Activated CD4-positive, alpha-beta T cell treated with anti-CD3 and anti-CD28 coated beads for 36 hours (primary cell): ENCODE results near the gene PDP2. TPM values are rescaled to one million over a fixed set of nuclear protein-coding genes. Genes with fewer than 3 reads are reported as not detected.
"Not testable (repeated sequence)": the region's sequence is repeated elsewhere in the genome, so short reads cannot be mapped to it uniquely, and the experiment has no call there.

Experiments
- ATAC-seq: fragments of 200-7000 bp; cut with Tn5 transposase; one replicate; pipeline ENCODE4 v1.10.0; 2021; ENCODE audit warnings: mild to moderate bottlenecking, moderate library complexity
- CTCF ChIA-PET: fragments of 350-600 bp; sonication (Branson Sonifier 250); formaldehyde crosslinking; loops from one replicate; lab custom pipeline; 2021; ENCODE audit warnings: antibody characterized with exemption; lab: Charles Lee
- POLR2A ChIA-PET: fragments of 350-600 bp; sonication (Branson Sonifier 250); formaldehyde crosslinking; loops from one replicate; lab custom pipeline; 2021; ENCODE audit warnings: antibody characterized with exemption, inconsistent platforms; lab: Charles Lee
- DNase-seq: peaks from one replicate; pipeline ENCODE4 v3.0.0-alpha.2; 2020
- H3K27ac Mint-ChIP-seq: one replicate; pipeline ENCODE4 v1.8.0; 2021; ENCODE audit warnings: mixed read lengths
- H3K27me3 Mint-ChIP-seq: one replicate; pipeline ENCODE4 v1.8.0; 2021; ENCODE audit warnings: mixed read lengths
- H3K36me3 Mint-ChIP-seq: one replicate; pipeline ENCODE4 v1.8.0; 2021; ENCODE audit warnings: low read depth, mixed read lengths
- H3K4me1 Mint-ChIP-seq: one replicate; pipeline ENCODE4 v1.8.0; 2021; ENCODE audit warnings: mixed read lengths
- H3K4me3 Mint-ChIP-seq: one replicate; pipeline ENCODE4 v1.8.0; 2021; ENCODE audit warnings: mild to moderate bottlenecking, moderate library complexity, mixed read lengths
- H3K9me3 Mint-ChIP-seq: one replicate; pipeline ENCODE4 v1.8.0; 2021; ENCODE audit warnings: low read depth, mixed read lengths
- intact Hi-C, 2 experiments: fragments of 100-400 bp; cut with DNase I in 1 of 2; cut with micrococcal nuclease in 1 of 2; formaldehyde crosslinking; loops; one replicate each; pipeline versions ENCODE4 v1.14.2 to v1.15.1; 2022 to 2024; cut with DNase I, micrococcal nuclease
- total RNA-seq, 2 experiments: library from RNA; stranded (reverse); gene quantifications; one replicate each; pipeline ENCODE4 v1.2.3, GENCODE V29; 2021

The PDP2 gene
- total RNA-seq, 2 experiments from 2014 or later: 27.8 to 36.6 TPM

DNA sequence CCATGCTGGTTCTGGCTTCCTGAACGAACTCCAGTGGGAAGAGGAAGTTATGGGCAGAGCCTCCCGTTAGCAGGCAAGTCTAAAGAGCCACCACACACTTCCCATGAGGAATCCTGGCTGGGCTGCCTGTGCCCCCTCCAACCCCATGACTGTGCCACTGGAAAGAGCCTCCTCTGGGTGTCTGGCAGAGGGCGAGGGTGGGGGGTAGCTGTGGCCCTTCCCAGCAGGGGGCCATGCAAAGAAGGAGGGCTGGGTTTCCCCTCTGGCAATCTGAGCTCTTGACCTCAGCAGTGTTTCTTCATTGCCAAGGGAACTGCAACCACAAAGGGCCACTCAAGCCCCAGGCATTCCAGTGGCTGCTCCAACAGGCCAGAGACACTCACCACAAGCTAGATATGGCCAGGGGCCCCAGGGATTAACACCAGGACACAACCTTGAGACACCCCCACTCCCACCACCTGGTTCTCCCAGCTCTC is 46.7 kb downstream of the PDP2 start:
- DNase-seq (no peak), ATAC-seq (no peak)
- peaks cover 27% of the 10 kb centered on the region for H3K27me3 Mint-ChIP-seq
- no peaks in the 10 kb centered on the region for H3K9me3 Mint-ChIP-seq
- H3K27ac Mint-ChIP-seq: no peak overlapping the region
- no peak overlapping the region for H3K4me3 Mint-ChIP-seq
- intact Hi-C loops: loop anchor here in 1 of 2 experiments (5.0 kb wide), 1 partner anchor 320 kb away; no protein-coding TSS in a partner anchor
- peaks cover 8% of the 10 kb centered on the region for H3K36me3 Mint-ChIP-seq
- H3K4me1 Mint-ChIP-seq: peaks cover 11% of the 10 kb centered on the region
- POLR2A ChIA-PET: interaction anchor here (1.4 kb wide), 1 partner anchor 28 kb away, joined by 3 read pairs; no protein-coding TSS in a partner anchor
- CTCF ChIA-PET: interaction anchor here (0.7 to 3.1 kb wide), 2 partner anchors 32 to 276 kb away, joined by 5 to 19 read pairs; no protein-coding TSS in a partner anchor

DNA sequence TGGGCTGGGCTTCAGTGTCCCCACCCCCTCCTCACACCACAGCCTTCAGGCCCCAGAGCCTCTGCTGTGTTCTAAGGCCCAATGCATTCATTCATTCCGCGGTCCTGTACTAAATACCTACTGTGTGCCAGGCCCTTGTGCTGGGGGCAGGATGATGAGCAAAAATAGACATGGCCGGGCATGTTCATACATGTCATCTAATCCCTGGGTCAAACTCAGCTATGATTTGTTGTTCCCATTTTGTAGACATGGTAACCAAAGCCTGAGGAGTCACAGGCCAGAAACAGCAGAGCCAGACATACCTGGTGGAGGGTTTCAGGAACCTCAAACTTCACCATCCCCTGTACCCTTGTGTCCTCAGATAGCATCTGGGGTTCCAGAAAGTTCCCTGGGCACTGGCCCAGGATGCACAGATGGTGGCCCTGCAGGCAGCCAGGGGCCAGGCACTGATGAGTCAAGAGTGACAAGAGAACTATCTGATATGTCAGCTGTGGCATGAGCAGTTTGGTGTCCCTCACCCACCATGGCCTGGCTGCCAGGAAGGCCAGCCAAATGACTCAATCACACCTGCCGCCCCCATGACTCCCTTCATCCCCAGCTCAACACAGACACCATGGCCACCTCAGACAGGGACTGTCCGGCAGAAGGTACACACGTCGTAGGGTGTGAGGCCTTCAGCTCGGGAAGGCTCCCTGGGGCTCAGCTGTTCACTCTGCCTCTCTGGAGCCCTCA is 47.8 kb downstream of the PDP2 start:
- ChIA-PET CTCF (interaction anchor here (0.6 to 3.1 kb wide), 11 partner anchors 13 to 119 kb away, joined by 3 to 19 read pairs (median 4); no protein-coding TSS in a partner anchor), POLR2A (interaction anchor here (1.4 kb wide), 1 partner anchor 30 kb away, joined by 3 read pairs; no protein-coding TSS in a partner anchor)
- peak; percentile 26 for DNase-seq
- Mint-ChIP-seq H3K27ac (no peak overlapping the region), H3K4me3 (no peak overlapping the region), H3K36me3 (peaks cover 19% of the 10 kb centered on the region), H3K27me3 (peaks cover 25% of the 10 kb centered on the region), H3K9me3 (no peaks in the 10 kb centered on the region), H3K4me1 (peaks cover 22% of the 10 kb centered on the region)
- intact Hi-C loops: loop anchor here (1.0 to 5.0 kb wide), 3 partner anchors 33 to 321 kb away; no protein-coding TSS in a partner anchor
- peak; percentile 11 for ATAC-seq

DNA sequence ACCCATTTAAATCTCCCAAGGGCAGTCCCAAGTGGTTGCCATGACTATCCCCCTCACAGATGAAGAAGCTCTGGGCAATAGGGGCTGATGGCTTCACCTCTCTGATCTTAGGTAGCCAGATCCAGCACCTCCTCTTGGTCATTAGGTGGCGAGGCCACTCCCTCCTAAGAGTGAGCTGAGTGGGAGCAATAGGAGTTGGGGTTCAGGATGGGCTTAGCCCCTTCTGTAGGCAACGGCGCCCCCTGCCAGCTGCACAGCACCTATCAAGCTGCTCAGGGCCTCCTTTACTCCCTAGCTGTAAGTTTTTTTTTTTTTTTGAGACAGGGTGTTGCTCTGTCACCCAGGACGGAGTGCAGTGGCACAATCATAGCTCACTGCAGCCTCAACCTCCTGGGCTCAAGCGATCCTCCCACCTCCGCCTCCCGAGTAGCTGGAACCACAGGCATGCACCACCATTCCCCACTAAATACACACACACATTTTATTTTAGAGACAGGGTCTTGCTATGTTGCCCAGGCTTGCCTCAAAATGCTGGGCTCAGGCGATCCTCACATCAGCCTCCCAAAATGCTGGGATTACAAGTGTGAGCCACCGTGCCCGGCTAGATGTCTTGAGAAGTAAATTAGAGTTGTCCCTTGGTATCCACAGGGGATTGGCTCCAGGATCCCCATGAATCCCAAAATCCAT is 48.5 kb downstream of the PDP2 start:
- Mint-ChIP-seq H3K4me3 (no peak overlapping the region), H3K27ac (no peak overlapping the region), H3K9me3 (no peaks in the 10 kb centered on the region), H3K4me1 (peaks cover 29% of the 10 kb centered on the region), H3K27me3 (peaks cover 17% of the 10 kb centered on the region), H3K36me3 (peaks cover 26% of the 10 kb centered on the region)
- peak; percentile 77 for DNase-seq
- ChIA-PET POLR2A (no interaction called here), CTCF (interaction anchor here (0.6 to 3.1 kb wide), 13 partner anchors 14 to 470 kb away, joined by 3 to 19 read pairs (median 4); no protein-coding TSS in a partner anchor)
- intact Hi-C loops: loop anchor here (1.0 to 5.0 kb wide), 3 partner anchors 34 to 322 kb away; no protein-coding TSS in a partner anchor
- peak; percentile 59 for ATAC-seq

DNA sequence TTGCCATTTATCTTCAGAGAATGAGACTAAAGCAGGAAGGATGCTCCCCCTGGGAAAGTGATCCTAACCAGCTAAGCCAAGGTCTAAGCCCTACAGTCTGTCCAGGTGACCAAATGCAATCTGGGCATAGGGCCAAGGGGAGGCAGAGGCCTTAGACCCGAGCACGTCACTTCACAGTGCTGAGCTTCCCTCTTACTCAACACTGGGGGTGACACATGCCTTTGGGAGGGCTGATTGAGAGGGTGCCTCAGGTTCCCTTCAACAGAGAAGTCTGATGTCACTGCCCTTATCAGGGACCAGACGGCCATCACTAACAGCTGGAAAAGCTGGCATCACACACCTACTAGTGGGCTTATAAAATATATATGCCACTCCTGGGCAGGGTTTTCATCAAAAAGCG is 49.9 kb downstream of the PDP2 start:
- H3K27me3 Mint-ChIP-seq: peaks cover 11% of the 10 kb centered on the region
- no peak overlapping the region for H3K4me3 Mint-ChIP-seq
- intact Hi-C loops: no loop called here
- H3K9me3 Mint-ChIP-seq: no peaks in the 10 kb centered on the region
- no peak overlapping the region for H3K27ac Mint-ChIP-seq
- ATAC-seq (no peak), DNase-seq (no peak)
- ChIA-PET POLR2A (interaction anchor here (0.8 kb wide), 1 partner anchor 10 kb away, joined by 3 read pairs; no protein-coding TSS in a partner anchor), CTCF (interaction anchor here (1.6 kb wide), 1 partner anchor 24 kb away, joined by 5 read pairs; no protein-coding TSS in a partner anchor)
- H3K36me3 Mint-ChIP-seq: peaks cover 34% of the 10 kb centered on the region
- peaks cover 36% of the 10 kb centered on the region for H3K4me1 Mint-ChIP-seq

DNA sequence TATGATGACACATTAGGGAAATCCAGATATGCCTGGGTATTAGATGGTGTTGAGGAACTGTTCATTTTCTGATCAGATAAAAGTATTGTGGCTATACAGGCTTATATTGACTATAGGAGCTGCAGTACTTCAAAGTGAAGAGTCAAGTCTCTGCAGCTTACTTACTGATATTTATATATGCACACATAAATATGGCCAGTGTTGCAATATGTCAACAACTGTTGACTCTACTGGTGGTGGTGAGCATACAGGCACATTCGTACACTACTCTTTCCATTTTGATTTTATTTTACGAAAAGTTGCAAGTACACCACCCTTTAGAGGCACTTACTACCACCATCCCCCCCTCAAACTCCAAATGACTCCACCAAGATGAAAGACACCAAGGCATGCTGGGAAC is 51.4 kb downstream of the PDP2 start:
- CTCF ChIA-PET: interaction anchor here (0.6 to 1.8 kb wide), 5 partner anchors 10 to 323 kb away, joined by 4 to 5 read pairs (median 4); partner anchors contain the start of gene NAE1
- Mint-ChIP-seq H3K4me1 (peaks cover 43% of the 10 kb centered on the region), H3K36me3 (peaks cover 41% of the 10 kb centered on the region), H3K27me3 (no peaks in the 10 kb centered on the region), H3K27ac (no peak overlapping the region), H3K4me3 (peak overlapping the region; percentile 42), H3K9me3 (no peaks in the 10 kb centered on the region)
- POLR2A ChIA-PET: interaction anchor here (0.6 to 1.0 kb wide), 2 partner anchors 20 to 170 kb away, joined by 3 to 7 read pairs; no protein-coding TSS in a partner anchor
- intact Hi-C loops: no loop called here
- DNase-seq (no peak), ATAC-seq (no peak)

DNA sequence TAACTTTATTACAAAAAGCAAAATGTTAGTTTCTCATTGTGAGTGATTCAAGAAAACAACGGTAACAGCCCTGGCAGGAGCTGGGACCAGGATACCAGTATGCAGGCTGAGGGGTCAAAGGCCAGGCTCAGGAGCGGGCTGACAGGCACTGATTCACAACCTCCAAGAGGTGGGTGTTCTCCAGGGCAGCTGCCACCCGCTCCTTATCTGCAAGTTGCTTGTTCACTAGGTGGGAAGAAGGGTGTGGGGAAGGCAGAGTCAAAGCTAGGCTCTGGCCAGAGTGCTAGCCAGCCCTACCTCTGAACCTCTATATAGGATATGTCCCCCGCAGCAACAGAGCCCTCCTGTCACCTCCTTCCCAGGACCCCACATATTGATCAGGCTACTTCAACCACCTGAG is 51.8 kb downstream of the PDP2 start:
- Mint-ChIP-seq H3K4me3 (peak overlapping the region; percentile 99), H3K4me1 (peaks cover 47% of the 10 kb centered on the region), H3K27ac (peak overlapping the region; percentile 96), H3K27me3 (no peaks in the 10 kb centered on the region), H3K36me3 (peaks cover 43% of the 10 kb centered on the region), H3K9me3 (no peaks in the 10 kb centered on the region)
- ChIA-PET CTCF (interaction anchor here (0.6 to 2.2 kb wide), 6 partner anchors 11 to 450 kb away, joined by 3 to 6 read pairs (median 4); partner anchors contain the start of gene NAE1), POLR2A (interaction anchor here (0.6 to 1.0 kb wide), 2 partner anchors 20 to 170 kb away, joined by 3 to 7 read pairs; no protein-coding TSS in a partner anchor)
- DNase-seq (no peak), ATAC-seq (no peak)
- intact Hi-C loops: no loop called here

DNA sequence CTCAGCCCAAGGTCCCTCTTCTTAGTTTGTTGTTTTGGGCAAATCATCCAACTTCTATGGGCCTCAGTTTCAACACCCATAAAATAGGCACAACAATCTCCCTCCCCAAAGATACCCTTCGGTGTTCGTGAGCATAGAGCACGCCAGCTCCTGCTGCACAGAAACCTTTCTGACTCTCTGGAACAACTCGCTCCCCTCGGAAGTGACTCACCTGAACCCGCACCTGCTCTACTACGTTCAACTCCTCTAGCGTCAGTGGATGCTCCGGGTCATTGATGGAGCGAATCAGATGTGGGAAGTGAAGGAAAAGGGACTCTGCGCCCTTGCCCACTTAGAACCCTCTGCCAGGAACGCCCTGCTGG is 53.4 kb downstream of the PDP2 start:
- Mint-ChIP-seq H3K27me3 (no peaks in the 10 kb centered on the region), H3K9me3 (no peaks in the 10 kb centered on the region), H3K4me3 (peak overlapping the region; percentile 99), H3K27ac (peak overlapping the region; percentile 96), H3K4me1 (peaks cover 57% of the 10 kb centered on the region), H3K36me3 (peaks cover 43% of the 10 kb centered on the region)
- ChIA-PET POLR2A (interaction anchor here (0.7 to 0.9 kb wide), 2 partner anchors 15 to 93 kb away, joined by 3 to 4 read pairs; partner anchors contain the start of gene CDH16), CTCF (interaction anchor here (0.6 to 2.2 kb wide), 11 partner anchors 9 to 330 kb away, joined by 3 to 7 read pairs (median 4); no protein-coding TSS in a partner anchor)
- DNase-seq (peak; percentile 79), ATAC-seq (peak; percentile 84)
- intact Hi-C loops: loop anchor here (1.0 to 2.0 kb wide), 10 partner anchors 14 to 294 kb away; partner anchors contain the start of genes CBFB (in 1 of the 2), CMTM4 (in 1 of the 2), DYNC1LI2 (in 1 of the 2) and NAE1 (in 1 of the 2)

DNA sequence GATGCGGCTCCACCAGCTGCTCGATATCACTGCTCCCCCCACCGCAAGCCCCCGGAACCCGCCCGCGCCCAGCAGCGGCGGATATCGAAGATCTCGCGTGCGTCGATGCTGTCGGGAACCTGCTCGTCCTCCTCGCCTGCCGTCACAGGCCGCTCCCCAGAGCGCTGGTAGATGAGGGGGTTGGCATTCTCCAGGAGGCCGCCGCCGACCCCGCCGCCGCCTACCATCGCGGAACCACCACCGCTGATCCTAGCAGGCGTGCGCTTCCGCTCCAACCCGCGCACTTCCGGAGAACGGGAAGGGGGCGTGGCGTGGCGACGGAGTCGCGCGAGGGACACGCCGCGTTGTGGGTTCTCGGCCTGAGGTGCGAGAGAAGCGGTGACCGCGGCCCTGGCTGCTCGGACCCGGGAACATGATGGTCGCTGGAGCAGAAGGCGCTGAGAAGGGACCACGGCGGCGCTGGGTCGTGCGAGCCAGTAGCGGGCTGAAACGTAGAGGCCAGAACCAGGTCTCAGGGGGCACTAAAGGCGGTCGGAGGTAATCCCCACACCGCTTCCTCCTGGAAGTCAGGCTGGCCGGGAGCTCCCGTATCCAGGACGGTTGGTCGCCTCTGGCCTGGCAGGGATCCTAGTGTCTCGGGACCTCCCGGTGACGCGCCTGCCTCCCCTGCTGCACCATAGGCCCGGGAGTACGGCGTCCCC is 54.0 kb downstream of the PDP2 start, which contains the start of gene CIAO2B:
Gene CIAO2B (minus strand): TSS at position 265 of the 701 bp plus-strand sequence. CDS start 38 bp downstream, at position 227.
- DNase-seq (peak; percentile 93), ATAC-seq (peak; percentile 84)
- Mint-ChIP-seq H3K4me1 (peaks cover 57% of the 10 kb centered on the region), H3K9me3 (no peaks in the 10 kb centered on the region), H3K4me3 (peak within 1 kb of the TSS; percentile 99), H3K36me3 (peaks cover 43% of the 10 kb centered on the region), H3K27ac (peak within 1 kb of the TSS; percentile 96), H3K27me3 (no peaks in the 10 kb centered on the region)
- CTCF ChIA-PET: interaction anchor here (0.6 to 2.2 kb wide), 4 partner anchors 34 to 223 kb away, joined by 3 to 6 read pairs (median 4); no protein-coding TSS in a partner anchor
- intact Hi-C loops: loop anchor here (1.0 to 2.0 kb wide), 10 partner anchors 13 to 293 kb away; partner anchors contain the start of genes CBFB (in 1 of the 2), CMTM4 (in 1 of the 2), DYNC1LI2 (in 1 of the 2) and NAE1 (in 1 of the 2)
- POLR2A ChIA-PET: interaction anchor here (0.9 kb wide), 1 partner anchor 16 kb away, joined by 3 read pairs; the partner anchor contains the start of gene CDH16

DNA sequence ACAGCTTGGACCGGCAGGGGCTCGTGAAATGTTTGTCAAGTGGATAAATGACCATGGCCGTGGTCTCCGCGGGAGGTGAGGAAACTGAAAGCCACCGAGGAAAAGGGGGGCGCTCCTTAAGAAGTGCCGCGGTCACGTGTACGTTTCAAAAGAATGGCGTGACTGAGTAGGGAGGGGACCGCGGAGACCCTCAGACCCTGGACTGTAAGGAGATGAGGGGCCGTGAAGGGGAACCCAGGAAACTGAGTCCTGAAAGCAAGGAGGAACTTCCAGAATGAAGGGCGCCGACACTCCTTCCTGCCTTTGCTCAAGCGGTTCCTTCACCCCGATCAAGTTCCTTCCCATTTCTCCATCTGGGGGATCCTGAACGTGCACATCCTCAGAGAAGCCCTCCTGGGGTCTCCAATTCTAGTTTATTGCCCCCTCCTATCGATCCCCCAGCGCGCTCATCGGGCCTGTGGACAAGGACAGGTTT is 54.6 kb downstream of the PDP2 start:
- peak overlapping the region; percentile 99 for H3K4me3 Mint-ChIP-seq
- CTCF ChIA-PET: interaction anchor here (0.6 kb wide), 1 partner anchor 222 kb away, joined by 3 read pairs; no protein-coding TSS in a partner anchor
- POLR2A ChIA-PET, DNase-seq, ATAC-seq, H3K27me3 Mint-ChIP-seq, H3K9me3 Mint-ChIP-seq: not testable (repeated sequence)
- H3K27ac Mint-ChIP-seq: peak overlapping the region; percentile 96
- peaks cover 44% of the 10 kb centered on the region for H3K36me3 Mint-ChIP-seq
- H3K4me1 Mint-ChIP-seq: peaks cover 57% of the 10 kb centered on the region
- intact Hi-C loops: loop anchor here (1.0 to 2.0 kb wide), 10 partner anchors 12 to 292 kb away; partner anchors contain the start of genes CBFB (in 1 of the 2), CMTM4 (in 1 of the 2), DYNC1LI2 (in 1 of the 2) and NAE1 (in 1 of the 2)
